Activated CD4-positive, CD25-positive, alpha-beta regulatory T cell treated with anti-CD3 and anti-CD28 coated beads, Interleukin-2, amount 50 U/mL, for 16 hours (primary cell): ENCODE measurements around the gene TBL1XR1.
"Not testable (repeated sequence)": the region's sequence is repeated elsewhere in the genome, so short reads cannot be mapped to it uniquely, and the experiment has no call there.

Experiments
- DNase-seq: peaks from one replicate; pipeline ENCODE4 v3.0.0-alpha.2; 2020; ENCODE audit warnings: low read depth, low spot score

Gene TBL1XR1

GRCh38 chr3:177208223-177208622 lies 10.9 kb upstream of the TBL1XR1 start:
- no peak for DNase-seq

GRCh38 chr3:177206936-177207335 lies 9.7 kb upstream of the TBL1XR1 start:
- no peak for DNase-seq

GRCh38 chr3:177203689-177204395 lies 6.6 kb upstream of the TBL1XR1 start:
- no peak for DNase-seq

- DNase-seq: not testable (repeated sequence)
Measured at GRCh38 chr3:177203016-177203415, 5.7 kb upstream of the TBL1XR1 start.

- peak; percentile 33 for DNase-seq
Measured at GRCh38 chr3:177201700-177202397, 4.6 kb upstream of the TBL1XR1 start.

- no peak for DNase-seq
Measured at GRCh38 chr3:177199206-177199760, 2.0 kb upstream of the TBL1XR1 start.

GRCh38 chr3:177197727-177198460 lies 612 bp upstream of the TBL1XR1 start:
- no peak for DNase-seq

- peak; percentile 19 for DNase-seq
Measured at GRCh38 chr3:177196456-177197040, 734 bp downstream of the TBL1XR1 start.

GRCh38 chr3:177196008-177196455 lies 1.2 kb downstream of the TBL1XR1 start:
- DNase-seq: no peak

- DNase-seq: no peak
Measured at GRCh38 chr3:177195242-177195991, 1.9 kb downstream of the TBL1XR1 start.

- no peak for DNase-seq
Measured at GRCh38 chr3:177194299-177194698, 3.0 kb downstream of the TBL1XR1 start.

GRCh38 chr3:177193688-177194268 lies 3.5 kb downstream of the TBL1XR1 start:
- DNase-seq: no peak

- not testable (repeated sequence) for DNase-seq
Measured at GRCh38 chr3:177193275-177193674, 4.0 kb downstream of the TBL1XR1 start.

- no peak for DNase-seq
Measured at GRCh38 chr3:177190756-177191681, 6.3 kb downstream of the TBL1XR1 start.

GRCh38 chr3:177190184-177190583 lies 7.1 kb downstream of the TBL1XR1 start:
- DNase-seq: not testable (repeated sequence)

- DNase-seq: not testable (repeated sequence)
Measured at GRCh38 chr3:177188325-177188724, 9.0 kb downstream of the TBL1XR1 start.

- DNase-seq: no peak
Measured at GRCh38 chr3:177186306-177186705, 11.0 kb downstream of the TBL1XR1 start.

GRCh38 chr3:177185035-177185574 lies 12.2 kb downstream of the TBL1XR1 start:
- no peak for DNase-seq

GRCh38 chr3:177184602-177185001 lies 12.7 kb downstream of the TBL1XR1 start:
- not testable (repeated sequence) for DNase-seq
